ENCODE results near the gene SNAPC1.
"Not testable (repeated sequence)": the region's sequence is repeated elsewhere in the genome, so short reads cannot be mapped to it uniquely, and the experiment has no call there.

The SNAPC1 gene

GRCh38 chr14:61750708-61751474, 11.3 kb upstream of the SNAPC1 start:
- peak; percentile 67 for DNase-seq

DNA sequence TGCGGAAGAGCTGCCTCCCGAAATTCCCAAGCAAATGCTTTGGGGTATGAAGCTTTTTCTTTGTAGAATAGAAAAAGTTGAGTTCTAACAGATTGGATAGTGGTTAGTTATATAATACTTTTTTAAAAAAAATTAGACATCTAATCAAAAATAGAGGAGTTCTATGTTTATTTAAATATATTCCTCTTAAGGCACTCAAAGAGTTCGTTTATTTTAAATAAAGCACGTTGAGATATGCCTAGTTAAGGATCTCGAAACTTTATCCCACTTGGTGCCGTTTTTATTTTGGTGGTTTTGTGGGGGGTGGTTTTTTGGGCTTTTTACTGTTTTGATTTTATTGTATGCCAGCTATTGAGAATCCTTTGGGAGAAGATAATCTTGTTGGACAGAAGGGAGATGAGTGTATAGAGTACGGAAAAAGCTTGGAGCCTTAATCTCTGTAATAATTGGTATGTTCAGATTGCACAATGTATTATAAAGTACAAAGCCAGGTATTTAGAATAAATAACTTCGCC, 10.7 kb upstream of the SNAPC1 start:
- no peak for DNase-seq

GRCh38 chr14:61752626-61753025, 9.6 kb upstream of the SNAPC1 start:
- DNase-seq, result no peak

GRCh38 chr14:61753631-61754030, 8.6 kb upstream of the SNAPC1 start:
- no peak for DNase-seq

DNA sequence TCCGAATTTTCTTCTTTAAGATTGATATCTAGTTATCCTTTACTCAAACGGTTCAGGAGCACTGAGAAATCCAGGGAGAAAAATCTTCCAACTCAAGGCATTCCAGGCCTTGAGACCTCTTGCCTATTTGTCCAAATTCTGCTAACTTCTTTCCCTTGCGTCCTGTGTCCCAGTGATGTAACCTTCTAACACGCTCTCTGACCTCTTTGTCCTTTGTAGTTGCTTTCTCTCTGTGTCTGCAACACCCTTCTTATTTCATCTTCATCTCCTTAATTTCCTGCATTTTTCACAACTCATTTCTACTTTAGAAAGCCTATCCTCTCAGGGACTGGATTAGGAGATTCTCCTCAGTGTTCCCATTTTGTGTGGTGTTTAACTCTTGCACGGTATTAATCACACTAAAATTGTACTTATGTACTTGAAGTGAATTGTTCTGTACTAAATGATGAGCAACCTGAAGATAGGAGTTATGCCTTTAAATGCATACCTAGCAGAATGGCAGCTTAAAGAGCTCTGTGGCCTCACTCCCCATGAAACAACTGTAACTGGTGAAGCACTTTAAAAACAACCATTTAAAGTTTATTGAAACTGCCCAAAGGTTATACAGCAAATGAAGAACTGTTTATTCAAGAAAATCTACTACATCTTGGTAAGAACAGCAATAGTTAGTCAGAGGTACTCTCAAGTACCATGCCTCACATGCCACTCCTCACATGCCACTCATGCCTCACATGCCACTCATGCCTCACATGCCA, 7.4 kb upstream of the SNAPC1 start:
- no peak for DNase-seq

DNA sequence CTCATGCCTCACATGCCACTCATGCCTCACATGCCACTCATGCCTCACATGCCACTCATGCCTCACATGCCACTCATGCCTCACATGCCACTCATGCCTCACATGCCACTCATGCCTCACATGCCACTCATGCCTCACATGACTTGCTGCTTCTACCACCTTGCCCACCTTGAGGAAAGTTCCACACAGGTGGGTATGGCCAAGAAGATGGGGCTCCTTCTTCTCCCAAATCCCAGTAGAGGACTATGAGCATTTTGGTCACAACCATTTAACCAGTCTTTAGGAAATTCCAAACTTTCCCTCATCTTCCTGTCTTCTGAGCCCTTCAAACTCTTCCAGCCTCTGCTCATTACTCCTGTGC, 6.9 kb upstream of the SNAPC1 start:
- not testable (repeated sequence) for DNase-seq

GRCh38 chr14:61756135-61756534, 6.1 kb upstream of the SNAPC1 start:
- DNase-seq, result no peak

DNA sequence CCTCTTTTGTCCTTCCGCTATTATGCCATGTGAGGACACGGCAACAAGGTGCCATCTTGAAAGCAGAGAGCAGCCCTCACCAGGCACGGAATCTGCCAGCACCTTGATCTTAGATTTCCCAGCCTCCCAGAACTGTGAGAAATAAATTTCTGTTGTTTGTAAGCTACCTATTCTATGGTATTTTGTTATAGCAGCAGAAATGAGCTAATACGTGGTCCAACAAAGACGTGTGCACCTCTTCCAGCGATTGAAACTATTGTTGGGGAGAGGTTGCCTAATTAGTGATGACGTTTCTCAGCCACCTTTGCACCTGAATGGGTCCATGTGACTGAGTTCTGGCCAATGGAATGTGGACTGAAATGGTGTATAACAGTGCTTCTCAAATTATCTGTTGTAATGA, 2.3 kb upstream of the SNAPC1 start:
- no peak for DNase-seq

- no peak for DNase-seq
Observed at GRCh38 chr14:61761557-61761956, 663 bp upstream of the SNAPC1 start.

DNA sequence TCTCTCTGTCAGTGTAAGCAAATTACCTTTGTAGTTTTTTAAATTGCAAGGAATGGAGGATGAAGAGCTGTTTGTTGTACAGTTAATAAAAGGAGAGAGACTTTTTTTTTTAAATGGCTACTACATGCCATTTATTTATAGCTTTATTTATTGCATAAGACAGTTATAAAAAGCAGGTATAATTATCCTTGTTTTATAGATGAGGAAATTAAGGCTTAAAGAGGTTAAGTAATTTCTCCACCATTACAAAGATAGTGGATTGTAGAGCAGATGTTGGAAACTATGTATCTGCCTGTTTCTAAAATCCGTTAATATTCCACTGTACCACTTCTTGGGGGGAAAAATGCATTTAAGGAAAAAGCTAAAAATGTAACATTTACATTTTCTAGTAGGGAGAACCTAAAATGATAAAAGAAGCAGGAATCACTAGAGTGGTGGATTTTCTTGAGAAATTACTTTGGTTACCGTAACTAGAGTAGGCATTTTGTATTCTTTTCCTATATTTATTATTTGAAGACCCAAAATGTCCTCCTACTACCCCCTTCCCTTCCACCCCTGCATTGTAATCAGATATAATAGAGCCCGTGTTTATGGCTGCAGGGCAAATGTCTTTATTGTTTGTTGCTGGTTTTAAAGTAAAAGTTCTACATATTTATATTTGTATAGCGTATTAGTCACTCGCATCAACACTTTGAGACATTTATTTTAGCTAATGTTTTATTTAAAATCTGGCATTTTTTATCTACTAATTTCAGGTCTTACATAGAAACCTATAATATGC, 2.3 kb downstream of the SNAPC1 start:
- no peak for DNase-seq

- no peak for DNase-seq
Observed at GRCh38 chr14:61765225-61765943, 3.2 kb downstream of the SNAPC1 start.

DNA sequence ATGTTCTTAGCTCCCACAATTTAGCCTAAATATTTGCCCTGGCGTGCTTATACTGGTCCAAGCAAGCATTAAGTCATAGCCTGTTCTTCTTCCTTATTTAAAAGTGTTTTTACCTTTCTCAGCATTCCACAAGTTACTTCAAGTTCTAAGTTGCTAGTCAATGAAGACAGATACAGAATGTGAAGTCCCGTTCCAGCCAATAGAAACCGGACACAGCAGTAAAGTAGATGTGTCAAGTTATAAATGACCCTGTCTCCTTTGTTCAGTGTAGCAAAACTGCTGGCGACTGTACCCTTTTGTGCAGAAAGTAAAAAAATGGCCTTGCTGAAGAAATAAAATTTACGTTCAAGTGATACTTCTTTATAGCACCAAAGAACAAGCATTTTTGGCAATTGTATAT, 3.9 kb downstream of the SNAPC1 start:
- DNase-seq, result no peak

DNA sequence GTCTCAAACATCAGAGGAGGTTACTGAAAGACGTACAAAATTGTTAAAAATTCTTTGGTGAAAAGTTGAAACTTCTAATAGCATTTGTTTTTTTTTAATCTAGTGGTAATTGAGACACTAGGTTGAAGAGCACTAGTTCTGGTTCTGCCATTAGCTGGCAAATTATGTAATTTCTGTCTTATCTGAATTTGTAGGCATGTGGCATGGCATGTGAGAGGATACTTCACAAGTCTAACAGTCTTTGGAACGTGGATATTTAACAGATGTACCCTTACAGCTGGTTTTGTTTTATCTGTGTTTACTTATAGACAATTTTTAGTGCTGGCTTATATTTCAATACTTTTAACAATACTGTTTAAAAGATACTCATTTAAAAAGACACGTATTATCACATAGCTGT, 6.0 kb downstream of the SNAPC1 start:
- DNase-seq, result no peak

DNA sequence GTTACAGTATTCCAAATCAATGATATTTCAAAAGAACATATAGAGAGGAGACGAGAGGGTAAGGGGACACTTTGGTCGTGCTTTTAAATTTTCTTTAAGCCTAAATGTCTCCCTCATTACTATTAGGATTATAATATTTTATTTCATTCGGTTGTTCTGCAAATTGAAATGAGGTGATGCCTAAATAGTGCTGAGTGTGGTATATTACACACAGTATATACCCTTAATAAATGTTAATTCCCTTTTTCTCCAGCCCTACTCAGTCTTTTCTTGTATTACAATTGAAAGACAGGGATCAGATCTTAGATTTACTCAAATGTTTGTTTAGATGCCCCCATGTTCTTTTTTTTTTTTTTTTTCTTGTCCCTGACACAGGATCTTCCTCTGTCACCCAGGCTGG, 7.7 kb downstream of the SNAPC1 start:
- DNase-seq, result no peak

DNA sequence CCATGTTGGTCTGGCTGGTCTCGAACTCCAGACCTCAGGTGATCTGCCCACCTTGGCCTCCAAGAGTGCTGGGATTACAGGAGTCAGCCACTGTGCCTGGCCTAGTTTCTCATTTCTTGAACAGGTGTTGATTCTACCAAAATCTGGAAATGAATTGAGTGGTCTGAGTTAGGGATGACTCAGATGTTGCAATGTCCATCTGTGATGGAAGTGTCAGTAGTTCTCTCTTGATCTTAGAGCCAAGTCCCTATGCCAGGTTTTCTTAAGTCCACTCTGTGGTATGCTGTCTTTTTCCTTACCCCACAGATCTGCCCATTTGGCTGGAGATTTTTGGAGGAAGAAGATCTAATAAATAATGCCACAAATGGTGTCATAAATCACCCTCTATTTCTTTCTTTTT, 12.6 kb downstream of the SNAPC1 start:
- DNase-seq, result no peak

DNA sequence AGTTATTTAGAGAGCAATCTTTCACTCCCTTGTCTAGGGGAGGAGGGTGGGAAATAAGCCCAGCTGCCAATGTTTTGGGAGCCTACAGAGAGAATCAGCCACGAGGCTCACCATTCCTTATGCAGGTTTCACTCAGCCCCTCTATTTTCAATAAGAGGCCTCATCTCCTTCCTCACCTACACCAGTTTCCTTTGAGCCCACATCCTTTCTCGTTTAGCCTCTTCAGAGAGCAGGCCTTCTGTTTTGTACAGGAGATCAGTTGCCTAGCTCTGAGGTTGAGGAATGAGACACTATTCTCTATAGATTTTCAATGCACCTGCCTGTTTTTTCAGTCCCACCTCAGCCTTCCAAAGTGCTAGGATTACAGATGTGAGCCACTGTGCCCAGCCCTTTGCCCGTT, 17.9 kb downstream of the SNAPC1 start:
- no peak for DNase-seq

- no peak for DNase-seq
Observed at GRCh38 chr14:61797309-61797708, 35.1 kb downstream of the SNAPC1 start.

GRCh38 chr14:61802010-61802568, 39.9 kb downstream of the SNAPC1 start:
- no peak for DNase-seq

DNA sequence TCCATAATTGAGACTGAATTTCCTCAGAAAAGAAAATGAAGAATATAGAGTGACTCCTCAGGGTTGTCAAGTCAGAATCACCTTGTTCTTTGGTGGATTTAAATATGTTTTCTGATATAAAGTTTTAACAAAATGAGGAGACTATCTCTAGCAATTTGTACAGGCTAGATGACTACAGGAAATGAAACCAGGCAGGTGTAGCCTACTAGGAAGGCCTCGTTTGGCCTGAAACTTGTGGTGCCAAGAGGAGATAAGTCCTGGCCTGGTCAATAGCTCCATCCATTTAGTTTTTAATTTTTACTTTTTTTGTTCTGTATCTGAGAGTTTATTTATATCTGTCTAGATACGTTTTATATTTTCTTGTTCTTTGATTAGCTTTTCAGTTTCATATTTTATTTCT, 41.5 kb downstream of the SNAPC1 start:
- no peak for DNase-seq

- no peak for DNase-seq
Observed at GRCh38 chr14:61805451-61805850, 43.2 kb downstream of the SNAPC1 start.

GRCh38 chr14:61811882-61812346, 49.7 kb downstream of the SNAPC1 start:
- no peak for DNase-seq

DNA sequence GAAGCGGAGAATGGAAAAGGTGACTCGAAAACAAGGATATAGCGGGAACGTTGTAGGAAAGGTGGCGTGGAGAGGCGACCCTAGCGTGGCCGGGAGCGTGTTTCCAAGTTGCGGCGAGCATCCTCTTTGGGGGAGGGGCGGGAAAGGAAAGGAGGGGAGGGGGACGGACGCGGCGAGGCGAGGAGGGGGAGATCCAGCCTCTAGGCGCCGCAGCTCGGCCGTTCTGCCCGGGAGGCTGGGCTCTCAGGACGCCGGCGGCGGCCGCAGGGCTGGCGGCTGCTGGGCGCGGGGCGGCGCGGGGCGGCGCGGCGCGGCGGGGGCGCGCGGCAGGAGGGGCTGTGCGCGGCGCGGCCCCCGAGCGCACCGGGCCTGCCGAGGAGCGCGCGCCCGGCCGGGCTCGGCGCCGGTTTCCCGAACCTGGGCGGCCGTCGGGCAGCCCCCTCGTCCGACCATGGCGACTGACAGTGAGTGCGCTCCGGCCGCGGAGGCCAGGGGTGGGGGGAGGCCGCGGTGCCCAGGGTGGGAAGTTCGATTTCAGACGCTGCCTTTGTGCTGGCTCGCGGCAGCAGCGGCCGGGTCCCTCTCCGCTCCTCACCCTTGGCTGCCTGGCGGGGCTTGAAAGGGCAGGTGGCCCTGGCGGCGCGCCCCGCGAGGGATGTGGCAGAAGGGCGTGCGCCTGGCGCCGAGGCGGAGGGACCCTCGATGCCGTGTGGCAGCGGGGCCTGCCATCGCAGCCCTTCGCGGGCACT, 50.3 kb downstream of the SNAPC1 start, which contains the start of gene SYT16:
SYT16 (plus strand) TSS at position 357 of the 749 bp plus-strand sequence.
- no peak for DNase-seq
